Measurements from ENCODE around the gene BTNL3.
"Not testable (repeated sequence)": the region's sequence is repeated elsewhere in the genome, so short reads cannot be mapped to it uniquely, and the experiment has no call there.

The BTNL3 gene

GRCh38 chr5:180988592-180988991, at the start of gene BTNL3:
Gene BTNL3, plus strand, starts transcription at chr5:180988846. Its CDS starts 183 bp downstream, at chr5:180989029.
- no peak for DNase-seq (ENCODE audit: low read depth in 2 of 2)

GRCh38 chr5:180950291-180950949, 38.2 kb upstream of the BTNL3 start:
- DNase-seq (ENCODE audit: low read depth in 2 of 2) = no peak

GRCh38 chr5:180959661-180960060, 29.0 kb upstream of the BTNL3 start:
- DNase-seq (ENCODE audit: low read depth in 2 of 2) = no peak

- DNase-seq (ENCODE audit: low read depth in 2 of 2) = no peak
These were observed 28.4 kb upstream of the BTNL3 start for GRCh38 chr5:180960209-180960608.

GRCh38 chr5:180969406-180969805, 19.2 kb upstream of the BTNL3 start:
- DNase-seq (ENCODE audit: low read depth in 2 of 2) = no peak

- DNase-seq (ENCODE audit: low read depth in 2 of 2) = no peak
These were observed 18.3 kb upstream of the BTNL3 start for GRCh38 chr5:180970336-180970735.

- DNase-seq (ENCODE audit: low read depth in 2 of 2) = no peak
These were observed 17.8 kb upstream of the BTNL3 start for GRCh38 chr5:180970875-180971274.

GRCh38 chr5:180974612-180975315, 13.9 kb upstream of the BTNL3 start:
- DNase-seq (ENCODE audit: low read depth in 2 of 2) = no peak

- DNase-seq (ENCODE audit: low read depth in 2 of 2) = no peak
These were observed 13.3 kb upstream of the BTNL3 start for GRCh38 chr5:180975338-180975737.

GRCh38 chr5:180976518-180976917, 12.1 kb upstream of the BTNL3 start:
- no peak for DNase-seq (ENCODE audit: low read depth in 2 of 2)

- DNase-seq (ENCODE audit: low read depth in 2 of 2) = no peak
These were observed 10.8 kb upstream of the BTNL3 start for GRCh38 chr5:180977852-180978251.

- no peak for DNase-seq (ENCODE audit: low read depth in 2 of 2)
These were observed 6.5 kb upstream of the BTNL3 start for GRCh38 chr5:180982008-180982741.

- DNase-seq (ENCODE audit: low read depth in 2 of 2) = no peak
These were observed 630 bp upstream of the BTNL3 start for GRCh38 chr5:180988016-180988415.

- no peak for DNase-seq (ENCODE audit: low read depth in 2 of 2)
These were observed 1.6 kb downstream of the BTNL3 start for GRCh38 chr5:180990086-180990881.

GRCh38 chr5:180990882-180991242, 2.2 kb downstream of the BTNL3 start:
- no peak for DNase-seq (ENCODE audit: low read depth in 2 of 2)

- DNase-seq (ENCODE audit: low read depth in 2 of 2) = no peak
These were observed 13.3 kb downstream of the BTNL3 start for GRCh38 chr5:181001947-181002346.

GRCh38 chr5:181005791-181006190, 17.1 kb downstream of the BTNL3 start:
- DNase-seq (ENCODE audit: low read depth in 2 of 2) = no peak

GRCh38 chr5:181008136-181008535, 19.5 kb downstream of the BTNL3 start:
- DNase-seq (ENCODE audit: low read depth in 2 of 2) = no peak

GRCh38 chr5:181010018-181010417, 21.4 kb downstream of the BTNL3 start:
- not testable (repeated sequence) for DNase-seq (ENCODE audit: low read depth in 2 of 2)

- not testable (repeated sequence) for DNase-seq (ENCODE audit: low read depth in 2 of 2)
These were observed 26.0 kb downstream of the BTNL3 start for GRCh38 chr5:181014654-181015053.

GRCh38 chr5:181017448-181017847, 28.8 kb downstream of the BTNL3 start:
- not testable (repeated sequence) for DNase-seq (ENCODE audit: low read depth in 2 of 2)

- no peak for DNase-seq (ENCODE audit: low read depth in 2 of 2)
These were observed 32.0 kb downstream of the BTNL3 start for GRCh38 chr5:181020688-181021087.

Measured in stimulated activated CD8-positive, alpha-beta memory T cell treated with anti-CD3 and anti-CD28 coated beads, Interleukin-7, amount 100 ng/mL, for 1 hour (primary cell).